GM12873 (cell line): ENCODE measurements around the gene MARCO.

Source experiments
- TF ChIP-seq, protein P1 (sequence below): IDR thresholded peaks from 2 replicates; pipeline ENCODE4 v1.5.1; 2012; ENCODE audit warnings: low read depth, mild to moderate bottlenecking, moderate library complexity, low read length, control low read depth; ENCODE audit not compliant: insufficient read depth; ENCODE audit errors: missing control alignments

Gene MARCO

GRCh38 chr2:119019521-119019920 lies 77.5 kb downstream of the MARCO start:
- TF ChIP-seq, protein P1, sequence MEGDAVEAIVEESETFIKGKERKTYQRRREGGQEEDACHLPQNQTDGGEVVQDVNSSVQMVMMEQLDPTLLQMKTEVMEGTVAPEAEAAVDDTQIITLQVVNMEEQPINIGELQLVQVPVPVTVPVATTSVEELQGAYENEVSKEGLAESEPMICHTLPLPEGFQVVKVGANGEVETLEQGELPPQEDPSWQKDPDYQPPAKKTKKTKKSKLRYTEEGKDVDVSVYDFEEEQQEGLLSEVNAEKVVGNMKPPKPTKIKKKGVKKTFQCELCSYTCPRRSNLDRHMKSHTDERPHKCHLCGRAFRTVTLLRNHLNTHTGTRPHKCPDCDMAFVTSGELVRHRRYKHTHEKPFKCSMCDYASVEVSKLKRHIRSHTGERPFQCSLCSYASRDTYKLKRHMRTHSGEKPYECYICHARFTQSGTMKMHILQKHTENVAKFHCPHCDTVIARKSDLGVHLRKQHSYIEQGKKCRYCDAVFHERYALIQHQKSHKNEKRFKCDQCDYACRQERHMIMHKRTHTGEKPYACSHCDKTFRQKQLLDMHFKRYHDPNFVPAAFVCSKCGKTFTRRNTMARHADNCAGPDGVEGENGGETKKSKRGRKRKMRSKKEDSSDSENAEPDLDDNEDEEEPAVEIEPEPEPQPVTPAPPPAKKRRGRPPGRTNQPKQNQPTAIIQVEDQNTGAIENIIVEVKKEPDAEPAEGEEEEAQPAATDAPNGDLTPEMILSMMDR, result no peak

GRCh38 chr2:119022678-119023077 lies 80.7 kb downstream of the MARCO start:
- TF ChIP-seq, protein P1, result no peak

DNA sequence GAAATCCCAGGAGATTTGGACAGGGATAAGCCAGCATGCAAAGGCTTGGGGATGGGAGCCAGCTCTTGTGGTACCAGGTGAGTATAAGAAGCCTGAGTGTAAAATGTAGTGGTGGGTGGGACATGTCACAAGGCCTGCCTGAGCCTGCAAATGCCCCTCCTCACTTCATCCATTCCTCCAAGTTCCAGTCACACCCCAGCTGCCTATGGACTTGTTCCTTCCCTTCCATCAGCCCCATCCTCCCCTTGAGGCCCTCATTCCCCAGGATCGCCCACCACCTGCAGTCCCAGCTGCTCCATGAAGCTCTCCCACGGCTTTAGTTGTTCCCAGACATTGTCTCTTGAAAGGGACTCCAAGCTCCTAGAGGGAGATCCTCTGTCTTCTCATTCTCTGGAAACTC lies 81.5 kb downstream of the MARCO start:
- TF ChIP-seq, protein P1, result no peak

DNA sequence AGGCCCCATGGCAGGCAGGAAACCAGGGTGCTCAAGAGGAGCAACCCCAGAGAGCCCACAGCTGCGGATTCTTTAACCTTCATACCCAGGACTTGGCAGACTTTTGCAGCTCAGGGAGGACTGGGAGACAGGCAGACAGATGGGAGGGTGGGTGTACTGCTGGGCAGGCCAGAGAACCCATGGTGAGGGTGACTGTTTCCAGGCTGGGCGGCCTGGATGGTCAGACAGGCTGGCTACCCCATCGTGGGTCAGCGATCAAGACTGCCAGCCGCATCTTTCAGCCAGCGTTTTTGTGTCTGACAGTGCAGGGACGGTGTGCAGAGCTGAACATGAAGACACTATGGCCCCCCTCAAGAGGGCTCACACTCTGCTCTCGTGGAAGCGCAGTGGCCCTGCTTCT lies 82.2 kb downstream of the MARCO start:
- TF ChIP-seq, protein P1, result no peak

DNA sequence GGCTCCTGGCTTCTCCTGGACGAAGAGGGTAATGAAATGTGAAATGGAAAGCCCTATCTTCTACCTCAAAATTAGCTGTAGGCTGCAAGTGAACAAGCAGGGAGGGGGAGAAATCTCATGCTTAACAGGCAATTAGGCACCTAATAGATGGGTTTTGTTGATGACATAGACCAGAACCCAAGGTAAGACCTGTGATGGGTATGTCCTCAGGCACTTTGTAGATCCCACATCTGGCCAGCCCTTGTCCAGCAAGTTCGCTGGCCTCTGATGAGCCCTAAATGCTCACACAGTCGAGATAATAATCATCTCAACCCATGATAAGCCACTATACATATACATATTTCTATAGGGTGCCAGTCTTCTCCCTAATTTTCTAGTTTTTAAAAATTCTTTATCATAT lies 82.6 kb downstream of the MARCO start:
- TF ChIP-seq, protein P1, result no peak

DNA sequence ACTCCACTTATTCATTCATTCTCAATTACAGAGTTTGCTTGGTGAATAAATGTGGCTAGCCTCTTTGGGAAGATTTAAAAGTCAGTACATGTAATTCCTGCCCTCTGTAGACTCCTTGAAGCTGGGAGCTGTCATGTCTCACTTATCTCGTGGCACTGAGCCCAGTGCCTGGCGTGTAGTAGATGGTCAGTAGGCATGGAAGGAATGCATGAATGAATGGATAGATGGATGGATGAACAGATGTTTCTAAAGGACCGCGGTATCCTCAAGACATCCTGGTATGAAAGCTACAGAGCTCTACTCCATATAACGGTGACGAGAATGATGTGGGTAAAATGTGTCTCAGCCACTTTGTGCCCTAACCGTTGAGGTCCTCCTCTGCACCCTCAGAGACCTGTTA lies 83.0 kb downstream of the MARCO start:
- TF ChIP-seq, protein P1, result no peak

GRCh38 chr2:119025762-119026351 lies 83.9 kb downstream of the MARCO start:
- TF ChIP-seq, protein P1, result no peak
